DMS 273 treated with DMSO at 0.1 percent for 48 hours (cell line): ENCODE measurements around the gene PDE8A.

Source experiments
- DNase-seq: peaks from one replicate; lab custom pipeline; 2025; lab: John Stamatoyannopoulos, UW

Gene PDE8A

DNA sequence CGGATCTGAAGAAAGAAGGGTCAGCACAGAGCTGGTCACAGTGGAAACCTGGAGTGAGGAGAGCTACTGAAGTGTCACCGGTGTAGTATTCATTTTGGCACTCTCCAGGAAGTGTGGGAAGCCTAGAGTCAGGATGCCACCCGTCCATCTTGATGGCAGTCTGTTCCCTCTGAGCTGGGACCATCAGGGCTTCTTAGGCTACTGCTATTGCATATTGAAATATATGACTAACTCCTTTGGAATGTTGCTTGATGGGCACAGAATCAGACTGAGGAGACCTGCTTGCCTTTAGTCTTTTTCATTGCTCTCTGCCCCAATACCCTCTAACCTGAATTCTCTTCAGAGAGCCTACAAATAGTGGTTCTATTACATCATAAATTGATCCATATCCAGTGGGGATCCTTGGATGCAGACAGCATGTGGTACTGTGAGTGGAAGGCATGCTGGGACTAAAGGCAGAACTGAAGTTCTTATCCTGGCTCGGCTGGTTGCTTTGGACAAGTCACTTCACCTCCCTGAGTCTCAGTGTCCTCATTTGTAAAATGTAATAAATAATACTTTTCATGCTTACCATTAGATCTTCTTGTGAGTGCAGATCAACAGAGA, 143.5 kb downstream of the PDE8A start:
- no peak for DNase-seq

DNA sequence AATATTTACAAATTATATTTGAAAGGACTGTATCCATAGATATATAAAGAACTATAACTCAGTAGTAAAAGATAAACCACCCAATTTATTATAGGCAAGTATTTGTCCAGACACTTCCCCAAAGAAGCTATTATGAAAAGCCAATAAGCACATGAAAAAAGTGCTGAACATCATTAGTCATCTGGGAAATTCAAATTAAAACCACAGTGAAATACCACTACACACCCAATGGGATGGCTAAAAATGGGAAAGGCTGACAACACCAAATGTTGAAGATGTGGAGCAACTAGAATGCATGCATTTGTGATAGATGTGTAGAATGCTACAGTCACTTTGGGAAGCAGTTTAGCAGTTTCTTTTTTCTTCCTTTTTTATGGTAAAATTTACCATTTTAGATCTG, 147.0 kb downstream of the PDE8A start:
- no peak for DNase-seq

DNA sequence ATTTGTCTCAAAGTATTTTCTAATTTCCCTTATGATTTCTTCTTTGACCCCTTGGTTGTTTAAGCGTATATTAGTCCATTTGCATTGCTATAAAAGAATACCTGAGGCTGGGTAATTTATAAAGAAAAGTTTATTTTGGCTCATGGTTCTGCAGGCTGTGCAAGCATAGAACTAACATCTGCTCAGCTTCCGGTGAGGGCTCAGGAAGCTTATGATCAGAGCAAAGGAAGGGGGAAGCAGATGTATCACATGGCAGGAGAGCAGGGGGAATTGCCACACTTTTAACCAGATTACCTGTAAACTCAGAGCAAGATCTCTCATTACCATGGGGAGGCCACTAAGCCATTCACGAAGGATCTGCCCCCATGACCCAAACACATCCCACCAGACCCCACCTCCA, 148.2 kb downstream of the PDE8A start:
- DNase-seq, result peak; percentile 13

DNA sequence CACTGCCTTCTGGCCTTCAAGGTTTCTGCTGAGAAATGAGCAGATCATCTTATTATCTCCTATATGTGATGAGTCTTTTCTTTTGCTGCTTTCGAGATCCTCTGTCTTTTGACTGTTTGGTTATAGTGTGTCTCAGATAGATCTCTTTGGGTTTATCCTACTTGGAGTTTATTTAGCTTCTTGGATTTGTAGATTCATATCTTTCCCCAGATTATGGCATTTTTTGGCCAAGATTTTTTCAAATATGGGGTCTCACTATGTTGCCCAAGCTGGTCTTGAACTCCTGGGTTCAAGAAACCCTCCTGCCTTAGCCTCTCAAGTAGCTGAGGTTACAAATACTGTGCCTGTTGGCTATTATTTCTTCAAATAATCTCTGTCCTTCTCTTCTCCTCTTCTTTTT, 150.3 kb downstream of the PDE8A start:
- DNase-seq, result no peak

DNA sequence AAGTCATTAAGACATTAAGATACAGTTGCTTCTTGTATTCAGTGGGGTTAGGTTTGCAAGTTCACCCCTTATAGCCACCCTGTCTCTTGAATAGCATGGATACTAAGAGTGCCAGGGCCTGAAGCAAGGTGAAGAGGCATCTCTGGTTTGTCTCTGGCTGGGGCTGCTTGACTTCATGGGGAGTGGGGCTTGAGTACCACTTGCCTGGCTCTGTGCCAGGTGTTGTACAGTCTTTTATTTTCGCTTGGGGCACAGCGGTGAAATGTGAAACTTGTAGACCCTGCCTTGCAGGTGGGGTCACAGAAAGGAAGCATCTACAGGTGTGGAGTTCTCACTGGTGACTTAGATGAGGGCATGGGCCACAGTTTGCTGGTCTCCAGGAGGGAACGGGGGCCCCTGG, 152.1 kb downstream of the PDE8A start:
- DNase-seq, result no peak

- DNase-seq, result peak; percentile 95
These were observed 156.0 kb downstream of the PDE8A start for GRCh38 chr15:85137489-85138168.

GRCh38 chr15:85139391-85139790, 157.7 kb downstream of the PDE8A start:
- no peak for DNase-seq

DNA sequence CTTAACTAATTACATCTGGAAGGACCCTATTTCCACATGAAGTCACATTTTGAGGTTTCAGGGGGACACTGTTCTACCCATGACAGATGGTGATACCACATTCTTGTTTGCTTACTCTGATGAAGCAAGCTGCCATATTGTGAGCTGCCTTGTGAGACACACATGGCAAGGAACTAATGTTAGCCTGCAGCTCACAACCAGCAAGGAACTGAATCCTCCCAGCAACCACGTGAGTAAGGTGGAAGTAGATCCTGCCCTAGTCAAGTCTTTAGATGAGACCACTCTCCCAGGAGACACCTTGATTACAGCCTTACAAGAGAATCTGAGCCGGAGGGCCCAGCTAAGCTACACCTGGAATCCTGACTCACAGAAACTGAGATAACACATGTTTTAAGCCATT, 160.1 kb downstream of the PDE8A start:
- DNase-seq, result peak; percentile 39

DNA sequence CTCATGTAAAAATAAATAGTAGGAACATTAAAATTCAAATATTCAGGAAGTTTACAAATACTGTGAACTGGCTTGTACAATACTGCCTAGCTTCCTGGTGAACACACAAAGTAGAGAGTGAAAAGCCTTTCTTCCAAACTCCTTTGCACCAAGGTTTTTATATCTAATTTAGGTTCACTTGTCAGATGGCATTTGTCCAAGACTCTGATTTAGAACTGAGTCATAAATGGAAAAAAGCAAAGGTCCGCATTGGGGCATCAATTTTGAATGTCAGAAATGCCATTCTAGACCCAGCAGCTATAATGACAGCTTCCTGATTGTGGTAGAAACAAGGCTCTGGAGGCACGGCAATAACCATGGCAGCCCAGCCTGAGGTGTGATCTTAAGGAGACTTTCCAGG, 160.7 kb downstream of the PDE8A start:
- no peak for DNase-seq

- DNase-seq, result peak; percentile 1
These were observed 167.9 kb downstream of the PDE8A start for GRCh38 chr15:85149465-85150129.

DNA sequence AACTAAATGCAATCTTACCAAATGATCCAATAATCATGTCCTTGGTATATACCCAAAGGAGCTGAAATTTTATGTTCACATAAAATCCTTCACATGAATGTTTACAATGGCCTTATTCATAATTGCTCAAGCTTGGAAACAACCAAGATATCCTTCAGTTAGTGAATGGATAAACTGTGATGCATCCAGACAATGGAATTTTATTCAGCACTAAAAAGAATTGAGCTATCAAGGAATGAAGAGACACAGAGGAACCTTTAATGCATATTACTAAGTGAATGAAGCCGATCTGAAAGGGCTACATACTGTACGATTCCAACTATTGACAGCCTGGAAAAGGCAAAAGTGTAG, 168.4 kb downstream of the PDE8A start:
- DNase-seq, result no peak

- no peak for DNase-seq
These were observed 169.5 kb downstream of the PDE8A start for GRCh38 chr15:85151145-85151544.

- DNase-seq, result no peak
These were observed 170.2 kb downstream of the PDE8A start for GRCh38 chr15:85151861-85152260.

- DNase-seq, result no peak
These were observed 172.4 kb downstream of the PDE8A start for GRCh38 chr15:85154061-85154460.

DNA sequence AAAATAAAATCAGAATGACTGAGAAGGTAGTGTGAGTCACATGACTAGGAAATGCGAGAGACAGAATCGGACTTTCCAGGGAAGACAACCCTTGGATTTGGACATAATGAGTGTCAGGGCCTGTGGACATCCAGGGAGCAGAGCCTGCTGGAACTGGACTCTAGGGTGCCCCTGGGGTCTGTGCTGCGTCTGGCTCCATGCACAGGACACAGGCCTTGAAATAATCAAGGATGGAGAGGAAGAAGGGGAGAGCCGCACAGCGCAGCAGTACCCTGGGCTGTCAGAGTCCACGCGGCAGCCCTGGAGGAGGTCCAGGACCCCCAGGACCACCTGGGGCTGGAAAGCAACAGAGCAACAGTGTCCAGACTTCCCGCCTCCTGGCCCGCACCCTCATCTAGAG, 173.7 kb downstream of the PDE8A start:
- no peak for DNase-seq

GRCh38 chr15:85155857-85156256, 174.2 kb downstream of the PDE8A start:
- DNase-seq, result no peak

GRCh38 chr15:85157344-85157743, 175.7 kb downstream of the PDE8A start:
- no peak for DNase-seq

- DNase-seq, result no peak
These were observed 180.6 kb downstream of the PDE8A start for GRCh38 chr15:85162237-85162636.

GRCh38 chr15:85164841-85165466, 183.3 kb downstream of the PDE8A start:
- no peak for DNase-seq

GRCh38 chr15:85167568-85167967, 185.9 kb downstream of the PDE8A start:
- no peak for DNase-seq

GRCh38 chr15:85168642-85169173, 187.1 kb downstream of the PDE8A start:
- DNase-seq, result no peak

GRCh38 chr15:85171736-85172135, 190.1 kb downstream of the PDE8A start:
- no peak for DNase-seq
